Left kidney (tissue), 2 donors: ENCODE measurements around the gene FAM98C. TPM values are rescaled to one million over a fixed set of nuclear protein-coding genes. Genes with fewer than 3 reads are reported as not detected.
A peak's percentile ranks its signal among the peaks of the same experiment; 100 is the strongest.
"Not testable (repeated sequence)": the region's sequence is repeated elsewhere in the genome, so short reads cannot be mapped to it uniquely, and the experiment has no call there.

ENCODE experiments used
- DNase-seq: peaks from one replicate; pipeline ENCODE4 v3.0.0-alpha.2; 2013
- polyA plus RNA-seq: library from polyadenylated mRNA; unstranded; fragments of 120-200 nt; gene quantifications from one replicate; pipeline ENCODE4 v1.2.1, GENCODE V29; 2013; ENCODE audit not compliant: insufficient read length

The FAM98C gene
- polyA plus RNA-seq, 1 donor, result 13.0 TPM

GRCh38 chr19:38425810-38426466 is 23.0 kb downstream of the FAM98C start, which contains the start of gene RASGRP4:
TSS of gene RASGRP4 (minus strand) at chr19:38426219. CDS start at chr19:38426091, 128 bp downstream.
- no peak for DNase-seq

- not testable (repeated sequence) for DNase-seq
Measured at GRCh38 chr19:38427035-38427677, 24.3 kb downstream of the FAM98C start.

- no peak for DNase-seq
Measured at GRCh38 chr19:38429055-38429810, 26.3 kb downstream of the FAM98C start.

- DNase-seq, result no peak
Measured at GRCh38 chr19:38429811-38430156, 26.9 kb downstream of the FAM98C start.

GRCh38 chr19:38430931-38431330 is 28.0 kb downstream of the FAM98C start:
- DNase-seq, result no peak

- peak; percentile 34 for DNase-seq
Measured at GRCh38 chr19:38433268-38433733, 30.4 kb downstream of the FAM98C start, which contains the start of gene RYR1. TSS of gene RYR1 (plus strand) at chr19:38433691. CDS start at chr19:38433830, 139 bp downstream.

- DNase-seq, result peak; percentile 66
Measured at GRCh38 chr19:38434549-38435051, 31.7 kb downstream of the FAM98C start.

- no peak for DNase-seq
Measured at GRCh38 chr19:38437295-38437694, 34.4 kb downstream of the FAM98C start.

GRCh38 chr19:38437917-38438316 is 35.0 kb downstream of the FAM98C start:
- DNase-seq, result no peak

GRCh38 chr19:38440592-38440991 is 37.7 kb downstream of the FAM98C start:
- no peak for DNase-seq

GRCh38 chr19:38441657-38442348 is 38.9 kb downstream of the FAM98C start:
- no peak for DNase-seq

GRCh38 chr19:38442736-38443135 is 39.8 kb downstream of the FAM98C start:
- no peak for DNase-seq

- no peak for DNase-seq
Measured at GRCh38 chr19:38443458-38443999, 40.6 kb downstream of the FAM98C start.

- DNase-seq, result no peak
Measured at GRCh38 chr19:38444026-38444425, 41.1 kb downstream of the FAM98C start.

- no peak for DNase-seq
Measured at GRCh38 chr19:38445362-38445761, 42.5 kb downstream of the FAM98C start.

GRCh38 chr19:38448225-38448624 is 45.3 kb downstream of the FAM98C start:
- no peak for DNase-seq

GRCh38 chr19:38449518-38449917 is 46.6 kb downstream of the FAM98C start:
- DNase-seq, result no peak

- DNase-seq, result no peak
Measured at GRCh38 chr19:38451036-38451435, 48.1 kb downstream of the FAM98C start.

- no peak for DNase-seq
Measured at GRCh38 chr19:38451629-38452028, 48.7 kb downstream of the FAM98C start.

GRCh38 chr19:38452430-38453366 is 49.8 kb downstream of the FAM98C start:
- no peak for DNase-seq

- no peak for DNase-seq
Measured at GRCh38 chr19:38453596-38453995, 50.7 kb downstream of the FAM98C start.
